DMS79 (cell line): ENCODE data around the gene KCNIP2.

Source experiments
- DNase-seq: peaks from one replicate; lab custom pipeline; 2025; lab: John Stamatoyannopoulos, UW

KCNIP2 gene

GRCh38 chr10:101851411-101852116 is 8.0 kb upstream of the KCNIP2 start:
- DNase-seq = no peak

- DNase-seq = no peak
Observed at GRCh38 chr10:101850749-101851148, 7.1 kb upstream of the KCNIP2 start.

GRCh38 chr10:101848894-101849351 is 5.3 kb upstream of the KCNIP2 start:
- DNase-seq = no peak

- DNase-seq = no peak
Observed at GRCh38 chr10:101848408-101848807, 4.8 kb upstream of the KCNIP2 start.

- no peak for DNase-seq
Observed at GRCh38 chr10:101845893-101846292, 2.3 kb upstream of the KCNIP2 start.

- DNase-seq = no peak
Observed at GRCh38 chr10:101841826-101842225, 1.8 kb downstream of the KCNIP2 start.

- peak; percentile 38 for DNase-seq
Observed at GRCh38 chr10:101840741-101841453, 2.7 kb downstream of the KCNIP2 start.

GRCh38 chr10:101840102-101840684 is 3.4 kb downstream of the KCNIP2 start:
- DNase-seq = no peak

GRCh38 chr10:101839416-101840063 is 4.1 kb downstream of the KCNIP2 start:
- no peak for DNase-seq

- DNase-seq = no peak
Observed at GRCh38 chr10:101839002-101839401, 4.6 kb downstream of the KCNIP2 start.

GRCh38 chr10:101838416-101838970 is 5.1 kb downstream of the KCNIP2 start:
- DNase-seq = no peak

GRCh38 chr10:101837748-101838147 is 5.9 kb downstream of the KCNIP2 start:
- DNase-seq = no peak

- DNase-seq = no peak
Observed at GRCh38 chr10:101835362-101835761, 8.2 kb downstream of the KCNIP2 start.

GRCh38 chr10:101834341-101834740 is 9.3 kb downstream of the KCNIP2 start:
- no peak for DNase-seq

GRCh38 chr10:101833466-101833865 is 10.1 kb downstream of the KCNIP2 start:
- DNase-seq = no peak

GRCh38 chr10:101832325-101832771 is 11.3 kb downstream of the KCNIP2 start:
- DNase-seq = no peak

- DNase-seq = no peak
Observed at GRCh38 chr10:101831169-101831811, 12.3 kb downstream of the KCNIP2 start.

- peak; percentile 24 for DNase-seq
Observed at GRCh38 chr10:101830322-101831168, 13.1 kb downstream of the KCNIP2 start.

GRCh38 chr10:101829561-101830315 is 13.9 kb downstream of the KCNIP2 start:
- DNase-seq = no peak
